Fibroblast of skin of scalp (primary cell): ENCODE results near the gene ZNF814.
"Not testable (repeated sequence)": the region's sequence is repeated elsewhere in the genome, so short reads cannot be mapped to it uniquely, and the experiment has no call there.

Experiments used
- DNase-seq: peaks from one replicate; pipeline ENCODE4 v3.0.0-alpha.2; 2013

The ZNF814 gene

DNA sequence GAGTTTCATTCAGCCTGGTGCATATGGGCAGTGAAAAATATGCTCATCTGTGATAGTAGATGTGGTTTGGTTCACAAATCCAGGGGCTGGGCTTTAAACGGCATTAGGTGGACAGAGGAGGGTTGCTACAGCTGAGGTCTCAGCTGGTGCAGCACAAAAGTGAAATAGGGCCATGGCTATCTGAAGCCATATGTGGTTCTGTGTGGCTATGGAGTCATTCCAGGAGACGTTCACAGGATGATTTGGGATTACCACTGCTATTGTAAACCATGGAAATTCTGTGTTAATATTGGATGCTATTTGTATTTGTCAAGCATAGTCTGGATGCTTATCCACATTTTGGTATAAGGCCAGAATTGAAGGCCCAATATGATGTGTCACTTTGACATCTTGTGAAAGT is 34.7 kb downstream of the ZNF814 start:
- not testable (repeated sequence) for DNase-seq

DNA sequence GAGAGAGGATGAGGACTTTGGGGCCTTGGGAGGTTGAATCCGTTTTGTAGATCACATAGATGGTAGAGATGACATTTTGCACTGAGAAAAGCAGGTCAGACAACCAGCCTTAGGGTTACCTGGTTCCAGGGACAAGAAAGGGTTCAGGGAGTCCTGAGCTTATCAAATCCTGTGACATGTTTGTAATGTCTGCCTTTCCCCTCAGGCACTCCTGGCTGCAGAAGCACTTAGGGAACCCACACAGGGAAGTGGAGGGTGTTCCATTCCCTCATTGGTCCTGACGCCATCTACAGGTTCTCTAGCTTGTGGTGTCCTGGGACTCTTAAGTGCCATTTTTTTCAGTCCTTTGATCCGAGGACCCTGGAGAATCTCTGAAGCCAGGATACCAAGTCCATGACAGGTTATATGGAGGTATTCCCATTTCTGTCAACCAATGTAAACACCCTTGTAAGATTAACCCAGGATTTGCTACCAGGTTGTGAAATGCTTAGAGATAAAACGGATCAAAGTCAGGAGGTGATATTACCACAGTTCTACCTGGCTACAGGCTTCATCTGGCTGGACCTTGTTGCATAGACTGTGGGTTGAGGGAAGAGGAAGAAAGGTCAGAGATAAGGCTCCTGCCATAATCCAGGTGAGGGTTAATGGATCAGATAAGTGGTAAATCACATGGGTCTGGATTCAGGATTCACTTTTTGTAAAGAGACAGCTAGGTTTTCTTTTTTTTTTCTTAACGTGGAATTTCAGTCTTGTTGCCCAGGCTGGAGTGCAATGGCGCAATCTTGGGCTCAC is 36.8 kb downstream of the ZNF814 start:
- DNase-seq: not testable (repeated sequence)

DNA sequence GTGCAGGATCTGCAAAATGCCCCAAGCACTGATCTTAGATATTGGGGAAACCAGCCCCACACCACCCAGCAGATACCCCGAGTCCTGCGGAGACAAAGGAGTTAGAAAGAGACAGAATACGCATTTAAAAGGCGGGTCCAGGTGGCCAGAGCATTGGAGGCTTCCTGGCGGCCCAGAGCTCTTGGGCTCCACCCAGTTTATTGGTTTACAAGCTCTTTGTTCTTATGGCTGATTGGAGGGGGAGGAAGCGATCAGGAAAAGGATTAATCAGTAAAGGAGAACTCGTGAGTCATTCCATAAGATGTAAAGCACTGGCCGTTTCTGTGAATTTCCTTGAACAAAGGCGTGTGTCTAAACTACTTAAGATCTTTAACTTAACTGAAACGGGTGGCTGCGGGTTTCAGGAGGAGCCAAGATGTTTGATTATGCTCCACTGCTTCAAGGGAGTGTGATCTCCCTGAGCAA is 38.3 kb downstream of the ZNF814 start:
- no peak for DNase-seq

DNA sequence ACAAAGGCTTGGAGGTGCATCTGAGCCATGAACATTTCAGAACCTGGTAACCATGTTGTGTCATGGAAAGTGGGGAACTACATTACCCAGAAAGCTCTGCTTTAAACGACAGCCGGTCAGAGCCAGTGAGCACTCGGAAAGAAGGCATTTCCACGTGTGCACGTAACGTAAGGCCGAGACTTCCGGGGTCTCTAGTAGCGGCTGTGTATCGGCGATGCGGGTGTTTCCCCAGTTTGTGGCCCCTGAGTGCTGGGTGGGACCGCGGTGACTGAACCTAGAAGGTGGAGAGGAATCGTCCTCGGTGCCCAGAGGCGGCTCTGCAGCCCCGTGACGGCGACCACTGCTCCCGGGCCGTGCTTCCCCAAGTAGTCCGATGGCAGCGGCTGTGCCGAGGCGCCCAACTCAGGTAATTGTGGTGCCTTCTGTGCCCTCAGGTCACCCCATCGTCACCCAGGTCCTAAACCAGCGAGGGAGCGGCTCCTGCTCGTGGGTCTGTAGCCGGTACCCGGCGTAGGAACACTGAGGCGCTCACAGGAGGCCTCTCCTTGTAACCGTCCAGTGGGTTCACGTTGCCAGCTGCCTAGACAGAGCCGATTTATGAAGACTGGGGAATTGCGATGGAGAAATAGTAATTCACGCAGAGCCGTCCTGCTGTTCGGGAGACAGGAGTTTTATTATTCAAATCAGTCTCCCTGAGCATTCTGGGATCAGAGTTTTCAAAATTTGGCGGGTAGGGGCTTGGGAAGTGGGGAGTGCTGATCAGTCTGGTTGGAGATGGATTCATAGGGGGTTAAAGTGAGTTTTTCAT is 39.0 kb downstream of the ZNF814 start, which contains the start of gene ZNF587:
ZNF587 (plus strand) TSS at position 194 of the 808 bp plus-strand sequence; CDS start at position 374, 180 bp downstream.
- DNase-seq: peak; percentile 88

DNA sequence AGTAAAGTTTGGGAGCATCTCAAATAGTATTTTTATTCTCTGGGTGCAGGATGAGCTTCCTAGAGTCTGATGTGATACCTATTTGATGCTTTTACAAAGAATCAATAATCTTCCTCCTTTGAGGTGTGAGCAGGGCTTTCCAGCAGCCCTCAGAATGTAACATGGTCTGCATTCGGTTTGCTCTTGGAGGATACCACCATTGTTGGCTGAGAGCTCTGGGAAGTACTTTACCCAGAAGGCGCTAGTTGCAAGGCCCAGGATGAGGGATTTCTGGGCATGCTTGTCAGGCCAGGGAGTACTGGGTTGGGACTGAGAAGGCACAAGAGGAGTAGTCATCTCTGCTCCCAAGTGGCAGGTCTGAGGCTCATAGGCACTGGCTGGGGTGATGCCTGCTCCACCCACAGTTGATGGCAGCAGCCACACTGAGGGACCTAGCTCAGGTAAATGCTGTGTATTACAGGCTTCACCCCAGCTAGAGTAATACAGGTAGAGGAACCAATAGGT is 39.6 kb downstream of the ZNF814 start:
- not testable (repeated sequence) for DNase-seq

DNA sequence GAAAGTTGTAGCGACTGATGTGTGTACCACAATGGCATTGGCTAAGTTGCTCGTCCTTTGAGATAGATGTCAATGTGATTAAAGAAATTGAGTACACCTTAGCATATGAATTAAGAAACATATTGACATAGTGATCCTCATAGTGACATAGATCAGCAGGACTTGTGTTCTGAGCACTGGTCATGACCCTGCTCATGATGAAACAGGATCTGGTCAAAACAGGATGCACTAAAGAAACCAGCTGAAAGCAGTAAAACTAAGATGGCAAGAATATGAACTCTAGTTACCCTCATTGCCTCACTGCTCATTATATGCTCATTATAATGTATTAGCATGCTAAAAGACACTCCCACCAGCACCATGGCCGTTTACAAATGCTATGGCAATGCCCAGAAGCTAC is 41.7 kb downstream of the ZNF814 start:
- DNase-seq: not testable (repeated sequence)

DNA sequence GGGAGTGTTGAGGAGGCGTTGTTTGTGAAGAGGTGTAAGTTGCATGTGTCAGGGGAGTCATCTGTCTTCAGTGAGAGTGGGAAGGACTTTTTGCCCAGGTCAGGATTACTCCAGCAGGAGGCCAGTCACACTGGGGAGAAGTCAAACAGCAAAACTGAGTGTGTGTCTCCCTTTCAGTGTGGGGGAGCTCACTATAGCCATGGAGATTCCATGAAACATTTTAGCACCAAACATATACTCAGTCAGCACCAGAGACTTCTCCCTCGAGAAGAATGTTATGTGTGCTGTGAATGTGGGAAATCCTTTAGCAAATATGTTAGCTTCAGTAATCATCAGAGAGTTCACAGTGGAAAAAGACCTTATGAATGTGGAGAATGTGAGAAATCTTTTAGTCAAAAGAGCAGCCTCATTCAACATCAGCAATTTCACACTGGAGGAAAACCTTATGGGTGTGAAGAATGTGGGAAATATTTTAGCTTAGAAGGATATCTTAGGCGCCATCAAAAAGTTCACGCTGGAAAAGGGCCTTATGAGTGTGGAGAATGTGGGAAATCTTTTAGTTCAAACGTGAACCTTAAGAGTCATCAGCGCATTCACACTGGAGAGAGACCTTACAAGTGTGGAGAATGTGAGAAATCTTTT is 47.6 kb downstream of the ZNF814 start:
- DNase-seq: peak; percentile 8

DNA sequence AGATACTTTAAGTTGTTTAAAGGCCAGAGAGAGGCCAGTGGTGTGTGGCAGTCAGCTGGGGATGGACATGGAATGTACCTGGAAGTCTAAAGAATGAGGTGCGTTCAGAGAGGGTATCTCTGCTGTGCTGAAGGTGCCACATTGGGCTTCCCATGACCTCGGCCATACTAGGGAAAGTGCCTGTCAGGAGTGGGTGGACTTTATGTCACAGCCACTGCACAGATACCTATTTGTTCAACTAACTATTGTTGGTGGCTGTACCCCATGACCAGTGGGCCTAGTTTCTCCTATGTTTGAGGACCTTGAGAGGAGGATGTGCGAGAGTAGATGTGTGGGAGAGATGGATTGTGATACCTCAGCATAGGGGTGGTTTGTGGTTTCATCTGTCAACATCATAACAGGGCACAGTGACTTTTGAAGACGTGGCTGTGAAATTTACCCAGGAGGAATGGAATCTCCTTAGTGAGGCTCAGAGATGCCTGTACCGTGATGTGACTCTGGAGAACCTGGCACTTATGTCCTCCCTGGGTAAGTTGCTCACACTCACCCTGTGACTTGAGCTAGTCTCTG is 50.1 kb downstream of the ZNF814 start:
- not testable (repeated sequence) for DNase-seq

DNA sequence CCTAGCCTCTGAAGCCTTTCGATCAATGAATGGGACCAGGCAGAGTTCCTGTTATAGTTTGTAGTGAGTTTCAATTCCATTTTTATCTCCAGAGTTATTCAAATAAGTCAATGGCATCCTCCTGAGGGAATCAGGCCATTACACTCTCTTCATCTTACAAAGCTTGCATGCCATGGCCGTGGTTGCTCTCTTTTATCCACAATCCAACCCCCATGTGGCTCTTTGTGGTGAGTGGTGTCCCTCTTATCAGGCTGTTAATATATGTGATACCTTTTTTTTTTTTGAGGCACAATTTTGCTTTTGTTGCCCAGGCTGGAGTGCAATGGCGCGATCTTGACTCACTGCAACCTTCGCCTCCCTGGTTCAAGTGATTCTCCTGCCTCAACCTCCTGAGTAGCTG is 51.8 kb downstream of the ZNF814 start:
- not testable (repeated sequence) for DNase-seq

DNA sequence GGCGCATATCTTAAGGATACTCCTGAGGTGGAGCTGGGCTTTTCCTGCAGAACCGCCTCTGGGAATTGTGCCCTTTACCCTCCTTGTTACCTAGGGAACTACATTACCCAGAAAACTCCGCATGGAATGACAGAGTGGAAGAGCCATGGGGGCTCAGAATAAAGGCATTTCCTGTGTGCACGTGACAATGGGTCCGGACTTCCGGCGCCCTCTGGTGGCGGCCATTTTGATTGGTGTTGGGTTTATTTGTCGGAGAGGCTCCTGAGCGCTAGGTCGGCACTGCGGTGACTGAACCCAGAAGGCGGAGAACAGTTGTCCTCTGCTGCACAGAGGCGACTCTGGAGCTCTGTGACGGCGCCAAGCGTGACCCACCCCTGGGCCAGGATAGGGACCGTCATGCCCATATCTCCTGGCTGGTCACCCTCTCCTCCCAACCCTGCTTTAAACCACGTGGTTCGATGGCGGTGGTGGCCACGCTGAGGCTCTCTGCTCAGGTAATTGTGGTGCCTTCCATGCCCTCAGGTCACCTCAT is 58.7 kb downstream of the ZNF814 start, which contains the start of gene ZNF587B:
ZNF587B (plus strand) TSS at position 229 of the 532 bp plus-strand sequence; CDS start at position 459, 230 bp downstream.
- peak; percentile 74 for DNase-seq

DNA sequence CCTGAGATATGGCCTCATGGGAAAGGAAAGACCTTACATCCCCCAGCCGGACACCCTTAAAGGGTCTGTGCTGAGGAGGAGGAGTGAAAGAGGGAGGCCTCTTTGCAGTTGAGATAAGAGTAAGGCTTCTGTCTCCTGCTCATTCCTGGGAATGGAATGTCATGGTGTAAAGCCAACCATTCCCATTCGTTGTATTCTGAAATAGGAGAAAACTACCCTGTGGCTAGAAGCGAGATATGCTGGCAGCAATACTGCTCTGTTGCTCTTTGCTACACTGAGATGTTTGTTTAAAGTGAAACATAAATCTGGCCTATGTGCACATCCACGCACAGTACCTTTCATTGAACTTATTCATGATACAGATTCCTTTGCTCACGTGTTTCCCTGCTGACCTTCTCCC is 59.5 kb downstream of the ZNF814 start:
- DNase-seq: no peak

DNA sequence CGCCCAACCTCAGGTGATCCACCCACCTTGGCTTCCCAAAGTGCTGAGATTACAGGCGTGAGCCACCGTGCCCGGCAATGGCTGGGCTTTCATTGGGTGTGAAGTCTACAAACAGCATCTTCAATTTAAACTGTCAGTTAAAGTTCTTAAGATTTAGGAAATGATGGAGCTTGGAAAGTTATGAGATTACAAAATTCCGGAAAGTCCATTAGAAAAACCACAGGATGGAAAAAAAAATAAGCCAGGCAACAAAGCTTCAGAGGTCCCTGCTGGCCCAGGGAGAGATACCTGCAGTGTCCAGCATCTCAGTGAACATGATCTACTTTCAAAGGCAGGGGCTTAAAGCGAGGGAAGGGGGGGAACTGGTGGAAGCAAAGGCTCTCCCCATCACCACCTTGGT is 63.3 kb downstream of the ZNF814 start:
- DNase-seq: no peak

DNA sequence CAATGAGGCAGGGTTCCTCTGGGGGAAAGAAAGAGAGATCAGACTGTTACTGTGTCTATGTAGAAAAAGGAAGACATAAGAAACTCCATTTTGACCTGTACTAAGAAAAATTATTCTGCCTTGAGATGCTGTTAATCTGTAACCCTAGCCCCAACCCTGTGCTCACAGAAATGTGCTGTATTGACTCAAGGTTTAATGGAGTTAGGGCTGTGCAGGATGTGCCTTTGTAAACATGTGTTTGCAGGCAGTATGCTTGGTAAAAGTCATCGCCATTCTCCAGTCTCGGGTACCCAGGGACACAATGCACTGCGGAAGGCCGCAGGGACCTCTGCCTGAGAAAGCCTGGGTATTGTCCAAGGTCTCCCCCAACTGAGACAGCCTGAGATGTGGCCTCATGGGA is 65.2 kb downstream of the ZNF814 start:
- DNase-seq: not testable (repeated sequence)

DNA sequence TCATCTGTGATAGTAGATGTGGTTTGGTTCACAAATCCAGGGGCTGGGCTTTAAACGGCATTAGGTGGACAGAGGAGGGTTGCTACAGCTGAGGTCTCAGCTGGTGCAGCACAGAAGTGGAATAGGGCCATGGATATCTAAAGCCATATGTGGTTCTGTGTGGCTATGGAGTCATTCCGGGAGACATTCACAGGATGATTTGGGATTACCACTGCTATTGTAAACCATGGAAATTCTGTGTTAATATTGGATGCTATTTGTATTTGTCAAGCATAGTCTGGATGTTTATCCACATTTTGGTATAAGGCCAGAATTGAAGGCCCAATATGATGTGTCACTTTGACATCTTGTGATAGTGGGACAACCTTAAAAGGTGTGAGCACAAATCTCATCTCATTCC is 65.7 kb downstream of the ZNF814 start:
- DNase-seq: not testable (repeated sequence)

DNA sequence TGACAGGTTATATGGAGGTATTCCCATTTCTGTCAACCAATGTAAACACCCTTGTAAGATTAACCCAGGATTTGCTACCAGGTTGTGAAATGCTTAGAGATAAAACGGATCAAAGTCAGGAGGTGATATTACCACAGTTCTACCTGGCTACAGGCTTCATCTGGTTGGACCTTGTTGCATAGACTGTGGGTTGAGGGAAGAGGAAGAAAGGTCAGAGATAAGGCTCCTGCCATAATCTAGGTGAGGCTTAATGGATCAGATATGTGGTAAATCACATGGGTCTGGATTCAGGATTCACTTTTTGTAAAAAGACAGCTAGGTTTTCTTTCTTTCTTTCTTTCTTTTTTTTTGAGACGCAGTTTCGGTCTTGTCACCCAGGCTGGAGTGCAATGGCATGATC is 67.3 kb downstream of the ZNF814 start:
- not testable (repeated sequence) for DNase-seq

DNA sequence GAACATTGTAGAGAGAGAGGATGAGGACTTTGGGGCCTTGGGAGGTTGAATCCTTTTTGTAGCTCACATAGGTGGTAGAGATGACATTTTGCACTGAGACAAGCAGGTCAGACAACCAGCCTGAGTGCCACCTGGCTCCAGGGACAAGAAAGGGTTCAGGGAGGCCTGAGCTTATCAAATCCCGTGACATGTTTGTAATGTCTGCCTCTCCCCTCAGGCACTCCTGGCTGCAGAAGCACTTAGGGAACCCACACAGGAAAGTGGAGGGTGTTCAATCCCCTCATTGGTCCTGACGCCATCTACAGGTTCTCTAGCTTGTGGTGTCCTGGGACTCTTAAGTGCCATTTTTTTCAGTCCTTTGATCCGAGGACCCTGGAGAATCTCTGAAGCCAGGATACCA is 67.7 kb downstream of the ZNF814 start:
- not testable (repeated sequence) for DNase-seq

DNA sequence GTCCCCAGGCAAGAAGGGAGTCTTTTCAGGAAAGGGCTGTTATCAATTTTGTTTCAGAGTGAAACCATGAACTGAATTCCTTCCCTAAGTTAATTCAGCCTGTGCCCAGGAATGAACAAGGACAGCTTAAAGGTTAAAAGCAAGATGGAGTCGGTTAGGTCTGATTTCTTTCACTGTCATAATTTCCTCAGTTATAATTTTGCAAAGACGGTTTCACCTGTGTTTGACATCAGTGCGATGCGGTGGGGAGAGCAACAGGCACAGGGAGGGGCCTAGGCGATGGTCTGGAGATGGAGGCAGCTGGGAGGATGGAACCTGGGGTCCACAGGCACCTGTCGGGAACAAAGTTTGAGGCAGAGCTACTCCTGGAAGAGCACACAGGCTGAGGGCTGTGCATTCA is 68.2 kb downstream of the ZNF814 start:
- no peak for DNase-seq

DNA sequence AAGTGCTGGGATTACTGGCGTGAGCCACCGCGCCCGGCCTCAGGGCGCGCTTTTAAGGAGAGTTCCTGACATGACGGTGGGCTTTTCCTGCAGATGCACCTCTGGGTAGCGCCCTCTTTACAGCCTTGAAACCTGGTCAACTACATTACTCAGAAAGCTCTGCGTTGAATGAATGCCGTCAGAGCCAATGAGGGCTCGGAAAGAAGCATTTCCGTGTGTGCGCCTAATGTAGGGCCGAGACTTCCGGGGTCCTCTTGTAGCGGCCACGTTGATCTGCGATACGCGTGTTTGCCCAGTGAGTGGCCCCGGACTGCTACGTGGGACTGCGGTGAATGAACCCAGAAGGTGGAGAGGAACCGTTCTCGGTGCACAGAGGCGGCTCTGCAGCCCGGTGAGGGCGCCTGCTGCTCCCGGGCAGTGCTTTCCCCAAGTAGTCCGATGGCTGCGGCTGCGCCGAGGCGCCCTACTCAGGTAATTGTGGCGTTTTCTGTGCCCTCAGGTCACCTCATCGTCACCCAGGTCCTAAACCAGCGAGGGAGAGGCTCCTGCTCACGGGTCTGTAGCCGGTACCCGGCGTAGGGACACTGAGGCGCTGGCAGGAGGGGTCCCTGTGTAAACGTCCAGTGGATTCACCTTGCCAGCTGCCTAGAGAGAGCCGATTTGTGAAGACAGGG is 69.2 kb downstream of the ZNF814 start:
- DNase-seq: peak; percentile 93

DNA sequence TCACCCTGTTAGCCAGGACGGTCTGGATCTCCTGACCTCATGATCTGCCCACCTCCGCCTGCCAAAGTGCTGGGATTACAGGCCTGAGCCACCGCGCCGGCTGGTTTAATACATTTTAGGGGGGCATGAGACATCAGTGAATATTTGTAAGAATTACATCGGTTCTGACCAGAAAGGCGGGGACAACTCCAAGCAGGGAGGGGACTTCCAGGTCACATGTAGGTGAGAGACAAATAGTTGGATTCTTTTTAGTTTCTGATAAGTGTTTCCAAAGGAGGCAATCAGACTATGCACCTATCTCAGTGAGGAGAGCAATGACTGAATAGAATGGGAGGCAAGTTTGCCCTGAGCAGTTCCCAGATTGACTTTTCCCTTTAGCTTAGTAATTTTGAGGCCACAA is 70.5 kb downstream of the ZNF814 start:
- no peak for DNase-seq

DNA sequence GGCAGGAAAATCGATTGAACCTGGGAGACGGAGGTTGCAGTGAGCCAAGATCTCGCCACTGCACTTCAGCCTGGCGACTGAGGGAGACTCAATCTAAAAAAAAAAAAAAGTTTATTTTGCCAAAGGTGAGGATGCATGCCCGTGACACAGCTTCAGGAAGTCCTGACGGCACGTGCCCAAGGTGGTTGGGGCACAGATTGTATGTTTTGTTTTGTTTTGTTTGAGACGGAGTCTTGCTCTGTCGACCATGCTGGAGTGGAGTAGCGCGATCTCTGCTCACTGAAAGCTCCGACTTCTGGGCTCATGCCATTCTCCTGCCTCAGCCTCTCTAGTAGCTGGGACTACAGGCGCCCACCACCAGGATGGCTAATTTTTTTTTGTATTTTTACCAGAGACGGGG is 70.9 kb downstream of the ZNF814 start:
- DNase-seq: no peak

DNA sequence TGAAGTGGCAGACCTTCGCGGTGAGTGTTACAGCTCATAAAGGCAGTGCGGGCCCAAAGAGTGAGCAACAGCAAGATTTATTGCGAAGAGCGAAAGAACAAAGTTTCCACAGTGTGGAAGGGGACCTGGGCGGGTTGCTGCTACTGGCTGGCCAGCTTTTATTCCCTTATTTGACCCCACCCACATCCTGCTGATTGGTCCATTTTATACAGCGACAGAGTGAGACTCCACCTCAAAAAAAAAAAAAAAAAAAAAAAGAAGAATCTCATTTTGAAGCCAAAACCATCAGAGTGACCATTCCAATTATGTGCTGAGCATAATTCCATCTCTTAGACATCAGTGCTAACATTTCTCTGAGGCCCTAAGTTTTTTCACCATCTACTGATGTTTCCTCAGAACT is 72.2 kb downstream of the ZNF814 start:
- DNase-seq: no peak
